GM21390 (cell line): ENCODE results near the gene RENBP.

Experiments used
- ATAC-seq: cut with Tn5 transposase; IDR thresholded peaks from one replicate; pipeline ENCODE4 v1.9.1; 2021; ENCODE audit not compliant: unreplicated experiment

RENBP gene

GRCh38 chrX:153971124-153971449 is 26.6 kb upstream of the RENBP start:
- ATAC-seq = no peak

DNA sequence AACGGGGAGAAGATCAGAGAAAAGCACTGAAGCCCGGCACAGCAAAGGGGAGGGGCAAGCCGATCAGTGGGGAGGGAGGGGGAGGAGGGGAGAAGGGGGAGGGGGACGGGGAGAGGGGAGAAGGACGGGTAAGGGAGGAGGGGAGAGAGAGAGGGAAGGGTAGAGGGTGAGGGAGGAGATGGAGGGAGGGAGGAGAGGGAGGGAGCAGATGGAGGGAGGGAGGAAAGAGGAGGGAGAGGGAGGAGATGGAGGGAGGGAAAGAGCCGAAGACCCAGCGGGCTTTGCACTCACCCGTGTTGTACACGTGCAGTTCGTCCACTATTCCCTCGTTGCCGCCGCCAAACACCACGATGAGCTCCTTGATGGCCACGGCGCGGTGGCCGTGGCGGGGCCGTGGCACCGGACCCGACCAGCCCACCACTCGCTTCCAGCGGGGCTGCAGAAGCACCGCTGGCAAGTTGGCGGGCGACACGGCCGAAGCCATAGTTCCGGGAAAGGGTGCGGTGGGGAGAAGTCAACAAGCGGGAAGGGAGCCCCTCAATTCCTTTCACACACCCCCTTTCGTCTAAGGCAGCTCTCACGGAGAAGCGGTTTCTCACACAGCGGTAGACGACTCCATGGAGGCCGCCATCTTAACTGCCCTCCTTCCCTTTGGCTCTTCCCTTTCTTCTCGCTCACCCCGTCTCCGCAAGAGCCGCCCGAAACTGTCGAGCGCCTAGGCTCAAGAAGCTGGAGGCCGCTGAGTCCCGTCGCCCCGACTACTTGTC is 26.1 kb upstream of the RENBP start:
- ATAC-seq = no peak

DNA sequence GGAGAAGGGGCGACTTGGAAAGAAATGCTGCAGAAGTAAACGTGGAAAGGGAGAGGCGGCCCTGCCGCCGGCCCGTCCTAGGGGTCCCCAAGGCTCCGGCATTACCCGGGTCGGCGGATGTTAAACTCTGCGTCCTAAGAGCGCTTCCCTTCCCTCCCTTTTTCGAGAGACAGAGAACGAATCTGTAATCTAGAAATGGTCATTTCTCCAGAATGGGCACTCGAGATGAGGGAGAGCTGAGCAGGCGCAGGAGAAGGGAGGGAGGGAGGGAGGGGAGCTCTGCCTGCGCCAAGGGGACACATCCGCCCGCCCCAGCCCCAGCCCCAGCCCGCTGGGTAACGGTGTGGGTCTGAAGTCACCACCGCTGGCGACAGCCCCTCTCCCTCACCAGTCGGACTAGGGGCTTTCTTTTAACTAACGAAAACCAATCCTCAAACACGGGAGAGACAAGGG is 25.5 kb upstream of the RENBP start:
- no peak for ATAC-seq

- ATAC-seq = no peak
Observed at GRCh38 chrX:153969125-153969903, 24.9 kb upstream of the RENBP start.

GRCh38 chrX:153968754-153969124 is 24.3 kb upstream of the RENBP start:
- ATAC-seq = no peak

- no peak for ATAC-seq
Observed at GRCh38 chrX:153968255-153968654, 23.8 kb upstream of the RENBP start.

- ATAC-seq = no peak
Observed at GRCh38 chrX:153967536-153968224, 23.2 kb upstream of the RENBP start.

GRCh38 chrX:153966841-153967535 is 22.5 kb upstream of the RENBP start:
- no peak for ATAC-seq

DNA sequence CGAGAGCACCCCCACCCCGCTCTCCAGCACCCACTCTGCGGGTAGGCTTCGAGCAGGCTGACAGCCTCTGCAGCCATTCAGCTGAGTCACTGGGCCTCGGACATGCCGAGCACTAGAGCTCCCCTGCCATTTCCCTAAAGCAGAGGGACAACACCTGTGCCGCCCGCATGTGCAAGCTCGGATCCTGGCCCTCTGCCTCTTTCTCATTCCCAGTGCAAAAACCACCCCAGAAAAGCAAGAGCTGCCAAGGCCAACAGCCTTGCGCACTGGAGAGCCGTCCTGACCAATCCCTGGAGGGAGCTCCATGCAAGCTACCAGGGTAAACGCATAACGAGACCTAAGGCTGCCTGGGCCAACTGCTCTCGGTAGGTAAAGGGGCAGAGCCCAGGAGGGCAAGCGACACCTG is 21.8 kb upstream of the RENBP start:
- no peak for ATAC-seq

DNA sequence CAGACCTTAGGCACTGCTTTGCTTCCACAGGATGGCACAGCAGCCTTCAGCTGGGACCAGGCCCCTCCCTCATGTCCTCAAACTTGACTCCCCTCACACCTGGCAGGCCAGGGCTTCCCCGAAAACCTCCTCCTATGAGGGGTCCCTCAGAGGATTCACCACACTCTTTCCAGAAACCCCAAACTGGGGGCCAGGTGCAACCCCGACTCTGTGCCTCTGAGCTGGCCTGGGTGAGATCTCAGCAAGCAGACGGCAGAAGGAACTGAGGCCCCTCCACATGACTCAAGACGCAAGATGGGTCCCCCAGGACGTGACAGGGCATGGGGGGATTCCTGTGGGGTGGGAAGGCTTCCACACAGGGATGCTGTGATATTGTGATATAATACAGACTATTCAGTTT is 21.0 kb upstream of the RENBP start:
- no peak for ATAC-seq

- no peak for ATAC-seq
Observed at GRCh38 chrX:153964105-153964504, 19.7 kb upstream of the RENBP start.

GRCh38 chrX:153963546-153963945 is 19.1 kb upstream of the RENBP start:
- ATAC-seq = no peak

GRCh38 chrX:153961292-153961691 is 16.8 kb upstream of the RENBP start:
- ATAC-seq = no peak

DNA sequence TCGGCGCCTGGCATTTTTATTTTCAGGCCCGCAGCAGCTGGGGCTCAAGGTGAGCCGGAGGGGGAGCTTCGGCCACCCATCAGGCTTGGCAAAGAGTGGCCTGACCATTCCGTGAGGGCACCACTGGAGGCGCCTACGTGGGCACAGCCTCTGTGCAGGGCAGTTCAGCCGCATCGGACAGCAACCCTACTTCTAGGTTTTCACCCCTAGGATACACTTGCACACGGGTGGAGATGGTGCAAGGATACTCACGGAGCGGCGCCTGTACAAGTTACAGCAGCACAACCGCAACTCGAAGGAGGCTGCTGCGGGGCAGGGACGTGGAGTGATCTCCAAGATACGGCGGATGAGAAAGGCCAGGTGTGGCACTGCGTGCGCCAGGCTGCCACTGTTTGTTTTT is 16.3 kb upstream of the RENBP start:
- no peak for ATAC-seq

DNA sequence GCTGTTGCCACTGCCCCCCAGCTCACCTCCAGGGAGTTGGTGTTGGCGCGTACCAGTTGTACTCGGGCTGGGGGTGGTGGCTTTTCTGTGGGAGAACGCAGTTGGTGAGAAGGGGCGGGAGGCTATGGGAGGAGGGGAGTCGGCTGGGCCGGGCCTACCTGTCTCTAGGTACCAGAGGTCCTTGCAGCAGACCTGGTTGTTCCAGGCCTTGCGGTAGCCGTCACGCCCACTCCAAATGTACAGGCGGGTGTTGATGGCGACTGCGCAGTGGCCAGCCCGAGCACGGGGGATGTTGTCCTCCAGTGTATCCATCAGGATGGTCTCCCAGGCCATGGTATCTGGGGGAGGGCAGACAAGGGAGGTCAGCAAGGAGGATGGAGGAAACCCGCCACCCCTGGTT is 15.6 kb upstream of the RENBP start:
- no peak for ATAC-seq

DNA sequence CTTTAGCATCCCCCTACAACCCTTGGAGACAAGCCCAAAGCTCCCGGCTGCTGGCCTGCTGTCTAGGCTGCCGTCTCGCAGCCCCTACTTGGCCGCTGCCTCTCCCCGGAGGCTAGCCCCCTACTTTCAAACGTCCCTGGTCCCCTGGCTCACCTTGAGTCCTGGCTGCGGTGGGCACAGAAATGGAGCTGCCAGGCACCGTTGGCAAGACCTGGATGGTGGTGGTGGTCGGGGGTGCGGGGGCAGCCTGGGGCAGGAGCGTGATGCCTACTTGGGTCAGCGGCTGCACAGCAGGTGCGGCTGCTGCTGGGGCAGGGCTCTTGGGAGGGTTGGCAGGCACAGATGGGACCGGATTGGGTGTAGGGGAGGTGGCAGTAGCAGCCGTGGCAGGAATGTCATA is 15.2 kb upstream of the RENBP start:
- no peak for ATAC-seq

GRCh38 chrX:153958605-153959004 is 14.2 kb upstream of the RENBP start:
- no peak for ATAC-seq

DNA sequence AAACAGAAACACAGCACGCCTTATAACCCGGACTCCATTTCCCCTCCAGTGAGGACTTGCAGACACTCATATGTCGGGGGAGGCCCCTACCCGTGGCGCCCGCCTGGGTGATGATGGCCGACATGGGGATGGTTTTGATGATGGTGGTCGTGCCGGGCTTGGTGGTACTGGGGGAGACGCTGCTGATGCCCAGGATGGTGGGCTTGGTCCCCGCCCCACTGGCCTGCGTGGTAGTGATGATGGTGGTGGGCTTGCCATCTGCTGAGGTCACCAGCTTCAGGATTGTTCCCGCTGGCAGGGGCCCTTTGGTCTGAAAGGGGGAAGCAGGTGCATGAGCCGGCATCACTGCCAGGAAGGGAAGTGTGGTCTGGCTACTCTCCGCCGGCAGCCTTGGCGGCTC is 12.8 kb upstream of the RENBP start:
- no peak for ATAC-seq

- ATAC-seq = no peak
Observed at GRCh38 chrX:153956044-153956907, 11.8 kb upstream of the RENBP start.

- ATAC-seq = no peak
Observed at GRCh38 chrX:153955228-153955732, 10.8 kb upstream of the RENBP start.
